HepG2 (cell line): ENCODE measurements around the gene EXOC6B. TPM values are rescaled to one million over a fixed set of nuclear protein-coding genes. Genes with fewer than 3 reads are reported as not detected.

ENCODE experiments used
- BCL6 ChIP-seq: IDR thresholded peaks from 2 replicates; pipeline ENCODE4 v1.6.1; 2016; ENCODE audit warnings: missing genetic modification reagents, missing compliant biosample characterization
- CREM ChIP-seq, 2 experiments: sonication (generic) in 1 of 2; formaldehyde crosslinking in 1 of 2; IDR thresholded peaks; 2 replicates each; pipeline versions ENCODE4 v1.4.0 to v1.6.1; 2016 to 2020; ENCODE audit warnings: antibody characterized with exemption in 1 of 2, mild to moderate bottlenecking in 1 of 2, missing genetic modification reagents in 1 of 2
- ELF3 ChIP-seq: IDR thresholded peaks from 2 replicates; pipeline ENCODE4 v1.6.1; 2016; ENCODE audit warnings: missing genetic modification reagents, missing compliant biosample characterization
- FOXK2 ChIP-seq: fragments of 450-650 bp; IDR thresholded peaks from 2 replicates; pipeline ENCODE4 v1.6.1; 2016
- HES4 ChIP-seq: sonication (generic); formaldehyde crosslinking; IDR thresholded peaks from 2 replicates; pipeline ENCODE4 v1.9.0; 2021; ENCODE audit warnings: mild to moderate bottlenecking, missing genetic modification reagents, borderline replicate concordance
- MTA3 ChIP-seq: sonication (generic); formaldehyde crosslinking; IDR thresholded peaks from 2 replicates; pipeline ENCODE4 v1.4.0; 2020; ENCODE audit warnings: missing genetic modification reagents
- PPARG ChIP-seq: conservative IDR thresholded peaks from 2 replicates; pipeline ENCODE4 v1.6.1; 2016; ENCODE audit warnings: missing biosample characterization, missing genetic modification reagents
- RAD51 ChIP-seq: fragments of 450-650 bp; IDR thresholded peaks from 2 replicates; pipeline ENCODE4 v1.6.1; 2016; ENCODE audit warnings: borderline replicate concordance
- SKIL ChIP-seq: sonication (generic); formaldehyde crosslinking; IDR thresholded peaks from 2 replicates; pipeline ENCODE4 v1.8.0; 2022; ENCODE audit warnings: missing genetic modification reagents, mild to moderate bottlenecking, moderate library complexity, borderline replicate concordance
- SNAPC2 ChIP-seq: sonication (generic); formaldehyde crosslinking; IDR thresholded peaks from 2 replicates; pipeline ENCODE4 v1.8.1; 2022; ENCODE audit warnings: mild to moderate bottlenecking, missing genetic modification reagents
- TARDBP ChIP-seq: sonication (generic); formaldehyde crosslinking; IDR thresholded peaks from 2 replicates; pipeline ENCODE4 v1.8.0; 2022; ENCODE audit warnings: mild to moderate bottlenecking, missing genetic modification reagents
- TEAD2 ChIP-seq: sonication (generic); formaldehyde crosslinking; IDR thresholded peaks from 2 replicates; pipeline ENCODE4 v1.9.0; 2021; ENCODE audit warnings: missing genetic modification reagents
- ZFP1 ChIP-seq: IDR thresholded peaks from 2 replicates; pipeline ENCODE4 v1.6.1; 2016
- ZMYM4 ChIP-seq: sonication (generic); formaldehyde crosslinking; IDR thresholded peaks from 2 replicates; pipeline ENCODE4 v1.8.1; 2023; ENCODE audit warnings: mild to moderate bottlenecking, missing genetic modification reagents
- ZNF12 ChIP-seq: sonication (generic); formaldehyde crosslinking; IDR thresholded peaks from 2 replicates; pipeline ENCODE4 v1.5.0; 2020; ENCODE audit warnings: missing genetic modification reagents
- ZNF441 ChIP-seq: sonication (generic); formaldehyde crosslinking; IDR thresholded peaks from 2 replicates; pipeline ENCODE4 v1.7.0; 2021; ENCODE audit warnings: missing genetic modification reagents, borderline replicate concordance
- polyA plus RNA-seq, 8 experiments: library from polyadenylated mRNA; depleted of rRNA in 3 of 8; stranded (reverse) in 7 of 8; unstranded in 1 of 8; fragments of >200 nt; fragmentation: Illumina TruSeq in 4 of 8; extraction: Trizol in 4 of 8; gene quantifications; 2 replicates each; pipeline versions ENCODE4 v1.2.1 to v1.2.3, GENCODE V29; 2011 to 2016; ENCODE audit warnings: low read depth in 4 of 8, missing spikeins in 1 of 8, mixed read lengths in 1 of 8; ENCODE audit not compliant: insufficient read depth in 1 of 8
- total RNA-seq, 5 experiments: library from RNA; depleted of rRNA; stranded (reverse); fragments of >200 nt; fragmentation: Illumina TruSeq; extraction: Trizol; gene quantifications; 2 replicates each; pipeline ENCODE4 v1.2.3, GENCODE V29; 2016; ENCODE audit warnings: low read depth in 1 of 5
- TF ChIP-seq, protein P1 (sequence below), 2 experiments: sonication (generic) in 1 of 2; formaldehyde crosslinking in 1 of 2; IDR thresholded peaks; 2 replicates each; pipeline versions ENCODE4 v1.4.0 to v1.6.1; 2016 to 2020; ENCODE audit warnings: borderline replicate concordance in 1 of 2, low read depth in 1 of 2, mild to moderate bottlenecking in 1 of 2, missing genetic modification reagents in 1 of 2
- TF ChIP-seq, protein P2 (sequence below): sonication (generic); formaldehyde crosslinking; IDR thresholded peaks from 2 replicates; pipeline ENCODE4 v1.4.0; 2020; ENCODE audit warnings: missing genetic modification reagents, borderline replicate concordance
- TF ChIP-seq, protein P3 (sequence below): sonication (generic); formaldehyde crosslinking; IDR thresholded peaks from 2 replicates; pipeline ENCODE4 v1.4.0; 2020; ENCODE audit warnings: mild to moderate bottlenecking, missing genetic modification reagents
- TF ChIP-seq, protein P4 (sequence below): sonication (generic); formaldehyde crosslinking; IDR thresholded peaks from 2 replicates; pipeline ENCODE4 v1.4.0; 2020; ENCODE audit warnings: mild to moderate bottlenecking, missing genetic modification reagents

The EXOC6B gene
- total and polyA plus RNA-seq, 2 of the 13 experiments (the other 11 are each of a cell fraction or from before 2014, with no cell fraction given), result 9.1 to 15.9 TPM

DNA sequence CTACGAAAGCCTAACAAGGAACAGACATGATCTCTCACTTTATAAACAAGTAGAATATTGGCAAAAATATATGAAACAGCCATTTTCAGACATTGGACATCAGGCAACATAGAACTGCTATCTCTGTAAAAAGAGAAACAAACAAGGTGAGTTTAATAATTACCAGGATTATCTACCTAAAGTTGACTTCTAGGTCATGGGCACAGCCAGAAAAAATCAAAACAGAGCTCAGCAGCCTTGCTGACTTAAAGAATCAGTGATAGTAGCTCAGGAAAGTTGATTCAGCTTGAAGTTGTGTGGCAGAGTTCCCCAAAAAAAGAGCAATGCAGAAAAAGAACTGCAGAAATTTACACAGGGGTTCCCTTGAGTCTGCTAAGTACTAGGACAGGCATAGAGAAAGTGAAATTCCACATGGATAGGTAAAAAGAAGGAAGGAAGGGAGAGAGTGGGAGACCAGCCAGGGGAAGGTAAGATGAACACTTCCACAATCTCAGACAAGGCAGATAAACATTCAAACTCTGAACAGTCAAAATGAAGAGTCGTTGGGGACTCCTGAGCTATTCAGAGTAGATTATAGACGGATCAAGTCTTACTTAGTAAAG, 102.0 kb downstream of the EXOC6B start (continued):
- TF ChIP-seq, protein P1, sequence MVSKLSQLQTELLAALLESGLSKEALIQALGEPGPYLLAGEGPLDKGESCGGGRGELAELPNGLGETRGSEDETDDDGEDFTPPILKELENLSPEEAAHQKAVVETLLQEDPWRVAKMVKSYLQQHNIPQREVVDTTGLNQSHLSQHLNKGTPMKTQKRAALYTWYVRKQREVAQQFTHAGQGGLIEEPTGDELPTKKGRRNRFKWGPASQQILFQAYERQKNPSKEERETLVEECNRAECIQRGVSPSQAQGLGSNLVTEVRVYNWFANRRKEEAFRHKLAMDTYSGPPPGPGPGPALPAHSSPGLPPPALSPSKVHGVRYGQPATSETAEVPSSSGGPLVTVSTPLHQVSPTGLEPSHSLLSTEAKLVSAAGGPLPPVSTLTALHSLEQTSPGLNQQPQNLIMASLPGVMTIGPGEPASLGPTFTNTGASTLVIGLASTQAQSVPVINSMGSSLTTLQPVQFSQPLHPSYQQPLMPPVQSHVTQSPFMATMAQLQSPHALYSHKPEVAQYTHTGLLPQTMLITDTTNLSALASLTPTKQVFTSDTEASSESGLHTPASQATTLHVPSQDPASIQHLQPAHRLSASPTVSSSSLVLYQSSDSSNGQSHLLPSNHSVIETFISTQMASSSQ (IDR thresholded peaks at IDR 0.05; ENCODE audit: low read depth), result peak; percentile 98
- TF ChIP-seq, protein P1 (CRISPR knock-in tag; IDR thresholded peaks at IDR 0.05; ENCODE audit: borderline replicate concordance), result peak; percentile 99
- TF ChIP-seq TEAD2 (no peak), HES4 (CRISPR knock-in tag) (no peak), TARDBP (CRISPR knock-in tag) (peak; percentile 85), RAD51 (no peak), ZNF12 (CRISPR knock-in tag) (no peak), ZMYM4 (CRISPR knock-in tag) (peak; percentile 75), CREM (IDR thresholded peaks at IDR 0.05) (peak; percentile 52), CREM (CRISPR knock-in tag; IDR thresholded peaks at IDR 0.05) (no peak), BCL6 (CRISPR knock-in tag) (peak; percentile 90), MTA3 (CRISPR knock-in tag) (no peak), PPARG (CRISPR knock-in tag) (peak; percentile 95), FOXK2 (peak; percentile 46; the same call in 1 of the 2 replicates), ELF3 (peak; percentile 63), SNAPC2 (CRISPR knock-in tag) (peak; percentile 69; the same call in 1 of the 2 replicates), ZFP1 (CRISPR knock-in tag) (0 out of 2 replicates have a peak, but pooled peaks have one; percentile 12), SKIL (CRISPR knock-in tag) (peak; percentile 22; the same call in 1 of the 2 replicates), ZNF441 (CRISPR knock-in tag) (no peak)
- TF ChIP-seq, protein P2, sequence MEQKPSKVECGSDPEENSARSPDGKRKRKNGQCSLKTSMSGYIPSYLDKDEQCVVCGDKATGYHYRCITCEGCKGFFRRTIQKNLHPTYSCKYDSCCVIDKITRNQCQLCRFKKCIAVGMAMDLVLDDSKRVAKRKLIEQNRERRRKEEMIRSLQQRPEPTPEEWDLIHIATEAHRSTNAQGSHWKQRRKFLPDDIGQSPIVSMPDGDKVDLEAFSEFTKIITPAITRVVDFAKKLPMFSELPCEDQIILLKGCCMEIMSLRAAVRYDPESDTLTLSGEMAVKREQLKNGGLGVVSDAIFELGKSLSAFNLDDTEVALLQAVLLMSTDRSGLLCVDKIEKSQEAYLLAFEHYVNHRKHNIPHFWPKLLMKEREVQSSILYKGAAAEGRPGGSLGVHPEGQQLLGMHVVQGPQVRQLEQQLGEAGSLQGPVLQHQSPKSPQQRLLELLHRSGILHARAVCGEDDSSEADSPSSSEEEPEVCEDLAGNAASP, result peak; percentile 85
- TF ChIP-seq, protein P3, sequence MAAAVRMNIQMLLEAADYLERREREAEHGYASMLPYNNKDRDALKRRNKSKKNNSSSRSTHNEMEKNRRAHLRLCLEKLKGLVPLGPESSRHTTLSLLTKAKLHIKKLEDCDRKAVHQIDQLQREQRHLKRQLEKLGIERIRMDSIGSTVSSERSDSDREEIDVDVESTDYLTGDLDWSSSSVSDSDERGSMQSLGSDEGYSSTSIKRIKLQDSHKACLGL (CRISPR knock-in tag), result no peak
- TF ChIP-seq, protein P4, sequence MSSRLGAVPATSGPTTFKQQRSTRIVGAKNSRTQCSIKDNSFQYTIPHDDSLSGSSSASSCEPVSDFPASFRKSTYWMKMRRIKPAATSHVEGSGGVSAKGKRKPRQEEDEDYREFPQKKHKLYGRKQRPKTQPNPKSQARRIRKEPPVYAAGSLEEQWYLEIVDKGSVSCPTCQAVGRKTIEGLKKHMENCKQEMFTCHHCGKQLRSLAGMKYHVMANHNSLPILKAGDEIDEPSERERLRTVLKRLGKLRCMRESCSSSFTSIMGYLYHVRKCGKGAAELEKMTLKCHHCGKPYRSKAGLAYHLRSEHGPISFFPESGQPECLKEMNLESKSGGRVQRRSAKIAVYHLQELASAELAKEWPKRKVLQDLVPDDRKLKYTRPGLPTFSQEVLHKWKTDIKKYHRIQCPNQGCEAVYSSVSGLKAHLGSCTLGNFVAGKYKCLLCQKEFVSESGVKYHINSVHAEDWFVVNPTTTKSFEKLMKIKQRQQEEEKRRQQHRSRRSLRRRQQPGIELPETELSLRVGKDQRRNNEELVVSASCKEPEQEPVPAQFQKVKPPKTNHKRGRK (CRISPR knock-in tag), result no peak
